Measurements from ENCODE around the gene TBC1D9. TPM values are rescaled to one million over a fixed set of nuclear protein-coding genes. Genes with fewer than 3 reads are reported as not detected.

The TBC1D9 gene
- total and polyA plus RNA-seq, 10 of the 15 experiments (the other 5 are each of a cell fraction or from before 2014, with no cell fraction given) = 0.87 to 14.9 (median 7.1) TPM

GRCh38 chr4:140571620-140572019, 184.6 kb downstream of the TBC1D9 start:
- RAD21 ChIA-PET (ENCODE audit: unreplicated experiment) = no interaction called here
- BruUV-seq (replicated peaks) = no TSS peak
- H3K4me2 ChIP-seq (ENCODE audit: control insufficient read depth, insufficient read depth) = no peak overlapping the region
- WGBS (ENCODE audit: insufficient coverage, insufficient replicate concordance, low lambda C conversion rate, missing lambda C conversion rate) = 0% methylated on average over 2 of the region's 2 CpGs
- FAIRE-seq = no peak
- CTCF ChIA-PET = no interaction called here
- H3K36me3 ChIP-seq (ENCODE audit: control insufficient read depth in 2 of 2, insufficient read depth in 2 of 2, low read length in 1 of 2) = no peaks in the 10 kb centered on the region
- ATAC-seq = no peak
- H2AFZ ChIP-seq (ENCODE audit: control insufficient read depth, low read depth, low read length) = no peak overlapping the region
- in situ Hi-C loops (cut with MboI) (no loop called here), intact Hi-C loops (cut with micrococcal nuclease; ENCODE audit: unreplicated experiment) (no loop called here)
- no peak overlapping the region for H3K27ac ChIP-seq (ENCODE audit: control insufficient read depth, insufficient read depth)
- SMC1A ChIA-PET (ENCODE audit: uncharacterized antibody, unreplicated experiment) = no interaction called here
- H3K9ac ChIP-seq (ENCODE audit: control insufficient read depth, insufficient read depth, low read length) = no peak overlapping the region
- POLR2A ChIA-PET = no interaction called here
- peaks cover 3% of the 10 kb centered on the region; the same call in 2 of the 3 replicates for H3K9me3 ChIP-seq (replicated peaks; ENCODE audit: control insufficient read depth, insufficient read depth, low read length)
- H3K79me2 ChIP-seq (ENCODE audit: control insufficient read depth, insufficient read depth, low read length) = no peaks in the 10 kb centered on the region
- no peak for DNase-seq (ENCODE audit: low read depth, low spot score)
- H3K27me3 ChIP-seq (replicated peaks in 1 of 2; ENCODE audit: control insufficient read depth in 2 of 2, insufficient read depth in 2 of 2, low read length in 1 of 2) = peaks cover 11 to 40% of the 10 kb centered on the region in 2 experiments
- TF ChIP-seq SREBF2 (IDR thresholded peaks at IDR 0.05; ENCODE audit: low read length) (no peak), CREM (IDR thresholded peaks at IDR 0.05; ENCODE audit: low read depth) (no peak), HDAC2 (IDR thresholded peaks at IDR 0.05) (no peak), CEBPB (IDR thresholded peaks at IDR 0.05; ENCODE audit: borderline replicate concordance in 1 of 2, low read depth in 2 of 2, low read length in 2 of 2) (no peak), MTA3 (IDR thresholded peaks at IDR 0.05; ENCODE audit: borderline replicate concordance, low read length) (no peak), BACH1 (IDR thresholded peaks at IDR 0.05; ENCODE audit: borderline replicate concordance) (no peak), TCF12 (IDR thresholded peaks at IDR 0.05; ENCODE audit: low read depth, low read length) (no peak), USF2 (IDR thresholded peaks at IDR 0.05; ENCODE audit: borderline replicate concordance, low read depth, low read length) (no peak), ZBTB4 (CRISPR knock-in tag; IDR thresholded peaks at IDR 0.05) (no peak), KAT2A (conservative IDR thresholded peaks at IDR 0.05; ENCODE audit: control insufficient read depth, low read depth, low read length) (no peak), LARP7 (IDR thresholded peaks at IDR 0.05) (no peak), CTCF (IDR thresholded peaks at IDR 0.05 in 2 of 3, conservative IDR thresholded peaks at IDR 0.05 in 1 of 3; ENCODE audit: control insufficient read depth in 2 of 3, extremely low read depth in 1 of 3, insufficient read depth in 1 of 3, low read depth in 3 of 3, low read length in 3 of 3) (no peak), ZNF207 (IDR thresholded peaks at IDR 0.05; ENCODE audit: borderline replicate concordance) (no peak), CHD2 (IDR thresholded peaks at IDR 0.05; ENCODE audit: borderline replicate concordance, low read depth, low read length) (no peak)
- peaks cover 6% of the 10 kb centered on the region; the same call in 1 of the 2 replicates for H3K4me1 ChIP-seq (ENCODE audit: control insufficient read depth, insufficient read depth, low read length)
- no peaks in the 10 kb centered on the region for H4K20me1 ChIP-seq (ENCODE audit: control insufficient read depth, insufficient read depth)
- no peak overlapping the region for H3K4me3 ChIP-seq
